Psoas muscle (tissue), 8 donors: ENCODE data around the gene ELAPOR1. TPM values are rescaled to one million over a fixed set of nuclear protein-coding genes. Genes with fewer than 3 reads are reported as not detected.
"Not testable (repeated sequence)": the region's sequence is repeated elsewhere in the genome, so short reads cannot be mapped to it uniquely, and the experiment has no call there.

Source experiments
- ATAC-seq, 4 donors: fragments of 200-7000 bp; cut with Tn5 transposase; one replicate each; pipeline ENCODE4 v1.9.1; 2020; ENCODE audit warnings: moderate library complexity in 3 of 4, mild to moderate bottlenecking in 2 of 4
- DNase-seq, 2 donors: peaks; one replicate each; pipeline ENCODE4 v3.0.0-alpha.2; 2020
- H3K27ac ChIP-seq: fragments of 200-600 bp; one replicate; pipeline ENCODE4 v1.8.0; 2022
- H3K27me3 ChIP-seq, 3 donors: fragments of 200-600 bp in 1 of 3; one replicate each; pipeline versions ENCODE4 v1.6.1 to v1.8.0; 2013 to 2022; ENCODE audit warnings: low read length in 2 of 3, mild to moderate bottlenecking in 2 of 3, moderate library complexity in 1 of 3; ENCODE audit not compliant: insufficient read depth in 3 of 3
- H3K36me3 ChIP-seq, 2 donors: fragments of 200-600 bp in 1 of 2; one replicate each; pipeline versions ENCODE4 v1.6.1 to v1.8.0; 2013 to 2022; ENCODE audit warnings: low read depth in 1 of 2, mild to moderate bottlenecking in 1 of 2, moderate library complexity in 1 of 2; ENCODE audit not compliant: insufficient read depth in 1 of 2
- H3K4me1 ChIP-seq: fragments of 200-600 bp; one replicate; pipeline ENCODE4 v1.8.0; 2022
- H3K4me3 ChIP-seq: fragments of 200-600 bp; one replicate; pipeline ENCODE4 v1.8.0; 2022; ENCODE audit warnings: mild to moderate bottlenecking
- H3K9me3 ChIP-seq: fragments of 200-600 bp; one replicate; pipeline ENCODE4 v1.8.0; 2022
- CTCF ChIP-seq: fragments of 200-600 bp; IDR thresholded peaks from one replicate; pipeline ENCODE4 v1.8.0; 2022; ENCODE audit warnings: antibody characterized with exemption
- whole genome bisulfite sequencing, 3 donors: extraction: QIAGEN DNeasy Blood & Tissue Kit; methylation state at CpG; one replicate each; pipeline versions ENCODE4 v1.1.6 to v1.1.7; 2013; 5-methylcytosine and 5-hydroxymethylcytosine counted together
- intact Hi-C, 2 donors: fragments of 100-400 bp; cut with DNase I; formaldehyde crosslinking; loops; one replicate each; pipeline versions ENCODE4 v1.11.0 to v1.14.2; 2022
- polyA plus RNA-seq, 3 donors: library from polyadenylated mRNA; stranded (reverse); fragments of 200-250 nt; gene quantifications; one replicate each; pipeline ENCODE4 v1.2.3, GENCODE V29; 2013
- total RNA-seq, 4 donors: library from RNA; stranded (reverse); fragmentation: NEBNext Ultra II Directional in 2 of 4; extraction: Animal tissue kit (Norgen Biotek cat#: 25700) in 2 of 4; gene quantifications; one replicate each; pipeline versions ENCODE4 v1.2.1 to v1.2.4, GENCODE V29; 2021 to 2023
- donor health status: healthy with polysubstance abuse.
- donor health status: DM: no; HTN: no; CAD: no; lungs with moderate emphysema.
- donor health status: Bipolar disorder and iron deficiency.
- donor health status: healthy.
- donor health status: DM: yes; HTN: yes; CAD: no.
- donor health status: DM: no; HTN: no; CAD: no.
- donor health status: DM: no; HTN: no; CAD: no.
- donor health status: DM: yes; HTN: yes; CAD: no.

Gene ELAPOR1
- total and polyA plus RNA-seq, 7 donors = 0.03 to 0.46 (median 0.19) TPM; not detected in 1

GRCh38 chr1:109142260-109142659, 28.3 kb downstream of the ELAPOR1 start:
- intact Hi-C loops = no loop called here
- H3K27ac ChIP-seq = no peak overlapping the region
- no peaks in the 10 kb centered on the region for H3K9me3 ChIP-seq
- H3K4me3 ChIP-seq = no peak overlapping the region
- no peaks in the 10 kb centered on the region for H3K27me3 ChIP-seq
- WGBS, 3 donors = 81 to 86% (median 81%) methylated on average over 5 of the region's 5 CpGs
- no peaks in the 10 kb centered on the region for H3K4me1 ChIP-seq
- no peaks in the 10 kb centered on the region for H3K36me3 ChIP-seq
- ATAC-seq (no peak), DNase-seq (no peak)
- no peak for TF ChIP-seq CTCF

- H3K27ac ChIP-seq, ATAC-seq, H3K4me3 ChIP-seq, H3K36me3 ChIP-seq, H3K4me1 ChIP-seq, DNase-seq, intact Hi-C loops, H3K27me3 ChIP-seq, H3K9me3 ChIP-seq: not testable (repeated sequence)
- WGBS, 3 donors = 89 to 99% (median 96%) methylated on average over 6 of the region's 6 CpGs
Observed at GRCh38 chr1:109142725-109143124, 28.8 kb downstream of the ELAPOR1 start.

GRCh38 chr1:109148987-109149561, 35.2 kb downstream of the ELAPOR1 start:
- peak overlapping the region; percentile 87 for H3K27ac ChIP-seq
- no peaks in the 10 kb centered on the region for H3K36me3 ChIP-seq
- H3K27me3 ChIP-seq = no peaks in the 10 kb centered on the region
- ATAC-seq = peak in 2 of 4 donors; percentile 24 to 42
- no peak overlapping the region for H3K4me3 ChIP-seq
- intact Hi-C loops = no loop called here
- peaks cover 27% of the 10 kb centered on the region for H3K4me1 ChIP-seq
- no peak for TF ChIP-seq CTCF
- no peaks in the 10 kb centered on the region for H3K9me3 ChIP-seq
- 42 to 57% (median 47%) methylated on average over 10 of the region's 10 CpGs for WGBS, 3 donors
- no peak for DNase-seq

- peak; percentile 92 to 98 (median 98) for ATAC-seq
Observed at GRCh38 chr1:109149874-109150601, 36.1 kb downstream of the ELAPOR1 start.

More at GRCh38 chr1:109149874-109150601, 36.1 kb downstream of the ELAPOR1 start:
- Histone ChIP-seq H3K9me3 (no peaks in the 10 kb centered on the region), H3K27ac (peak overlapping the region; percentile 87), H3K4me3 (no peak overlapping the region), H3K4me1 (peaks cover 27% of the 10 kb centered on the region), H3K36me3 (no peaks in the 10 kb centered on the region), H3K27me3 (no peaks in the 10 kb centered on the region)
- intact Hi-C loops = loop anchor here in 1 of 2 donors (5.0 kb wide), 1 partner anchor 42 kb away; no protein-coding TSS in a partner anchor
- no peak for TF ChIP-seq CTCF
- WGBS, 3 donors = 43 to 62% (median 46%) methylated on average over 17 of the region's 17 CpGs
- peak; percentile 44 to 76 for DNase-seq
